CD4-positive, alpha-beta T cell (primary cell): ENCODE measurements around the gene CYP26C1. TPM values are rescaled to one million over a fixed set of nuclear protein-coding genes. Genes with fewer than 3 reads are reported as not detected.

Experiments
- ATAC-seq: fragments of 200-7000 bp; cut with Tn5 transposase; one replicate; pipeline ENCODE4 v1.10.0; 2022; ENCODE audit warnings: mild to moderate bottlenecking; ENCODE audit not compliant: poor library complexity
- CTCF ChIA-PET: fragments of 350-600 bp; sonication (Branson Sonifier 250); formaldehyde crosslinking; loops from one replicate; lab custom pipeline; 2021; ENCODE audit warnings: antibody characterized with exemption, inconsistent platforms; lab: Charles Lee
- POLR2A ChIA-PET: fragments of 350-600 bp; sonication (Branson Sonifier 250); formaldehyde crosslinking; loops from one replicate; lab custom pipeline; 2021; ENCODE audit warnings: antibody characterized with exemption, inconsistent platforms; lab: Charles Lee
- DNase-seq, 14 experiments: peaks; one replicate each; pipeline ENCODE4 v3.0.0-alpha.2; 2013 to 2020; ENCODE audit warnings: mixed read lengths in 2 of 14
- H3K27ac ChIP-seq, 2 donors: one replicate each; pipeline versions ENCODE4 v1.5.1 to v1.7.0; 2013; ENCODE audit warnings: low read length in 2 of 2, low read depth in 1 of 2, mild to moderate bottlenecking in 1 of 2
- H3K27me3 ChIP-seq, 2 experiments: 1 replicate in 1 of 2; 2 replicates in 1 of 2; pipeline versions ENCODE4 v1.6.1 to v1.7.0; 2013; ENCODE audit warnings: low read length in 2 of 2, control low read depth in 1 of 2, mild to moderate bottlenecking in 1 of 2, moderate library complexity in 1 of 2; ENCODE audit not compliant: insufficient read depth in 2 of 2, control insufficient read depth in 1 of 2
- H3K36me3 ChIP-seq: one replicate; pipeline ENCODE4 v1.6.1; 2013; ENCODE audit warnings: low read length, control low read depth; ENCODE audit not compliant: insufficient read depth
- H3K4me1 ChIP-seq: one replicate; pipeline ENCODE4 v1.6.1; 2013; ENCODE audit warnings: low read length, control low read depth; ENCODE audit not compliant: insufficient read depth
- H3K4me3 ChIP-seq: one replicate; pipeline ENCODE4 v1.5.1; 2013; ENCODE audit warnings: mild to moderate bottlenecking, low read length, moderate library complexity
- H3K9me3 ChIP-seq, 2 experiments: 1 replicate in 1 of 2; 2 replicates in 1 of 2; pipeline versions ENCODE4 v1.6.1 to v1.7.0; 2013; ENCODE audit warnings: low read length in 2 of 2, mild to moderate bottlenecking in 2 of 2, control low read depth in 1 of 2, moderate library complexity in 1 of 2; ENCODE audit not compliant: control insufficient read depth in 1 of 2, insufficient read depth in 1 of 2
- H3K27ac Mint-ChIP-seq: one replicate; pipeline ENCODE4 v1.8.0; 2020; ENCODE audit warnings: mixed read lengths
- H3K27me3 Mint-ChIP-seq: one replicate; pipeline ENCODE4 v1.8.0; 2021; ENCODE audit warnings: mixed read lengths
- H3K36me3 Mint-ChIP-seq: one replicate; pipeline ENCODE4 v1.8.0; 2021; ENCODE audit warnings: low read depth, mixed read lengths
- H3K4me1 Mint-ChIP-seq: one replicate; pipeline ENCODE4 v1.8.0; 2021; ENCODE audit warnings: low read depth, mixed read lengths
- H3K4me3 Mint-ChIP-seq: one replicate; pipeline ENCODE4 v1.8.0; 2020; ENCODE audit warnings: mild to moderate bottlenecking, mixed read lengths
- H3K9me3 Mint-ChIP-seq: one replicate; pipeline ENCODE4 v1.8.0; 2020; ENCODE audit warnings: mixed read lengths
- intact Hi-C, 2 experiments: fragments of 100-400 bp; cut with DNase I in 1 of 2; cut with micrococcal nuclease in 1 of 2; formaldehyde crosslinking; loops; one replicate each; pipeline versions ENCODE4 v1.15.1 to v1.9.0; 2023 to 2025; cut with DNase I, micrococcal nuclease
- total RNA-seq, 174 experiments: library from RNA in 2 of 174; stranded (reverse) in 2 of 174; gene quantifications; one replicate each; pipeline ENCODE4 v1.2.3 and lab custom pipeline; 2021 to 2026
- TF ChIP-seq, protein P1 (sequence below): fragments of 200-600 bp; IDR thresholded peaks from one replicate; pipeline ENCODE4 v1.8.0; 2022; ENCODE audit warnings: antibody characterized with exemption, mild to moderate bottlenecking

The CYP26C1 gene
- total RNA-seq, 2 experiments from 2014 or later, result 0.14 TPM; not detected in 1

DNA sequence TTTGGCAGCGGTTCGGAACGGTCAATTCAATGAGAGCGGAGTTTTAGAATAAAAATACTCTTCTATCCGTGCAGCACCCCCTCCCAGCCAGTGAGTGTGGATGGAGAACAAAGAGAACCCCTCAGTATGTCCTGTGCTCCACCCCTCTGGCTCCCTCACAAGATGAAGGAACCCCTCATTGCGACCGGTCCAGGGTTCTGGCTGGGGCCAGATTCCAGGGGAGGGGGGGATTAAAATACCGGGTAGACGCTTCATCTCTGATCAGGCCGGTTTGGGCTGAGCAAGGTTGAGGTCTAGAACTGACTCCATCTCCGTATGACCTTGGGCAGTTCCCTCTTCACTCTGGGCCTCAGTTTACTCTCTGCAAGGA is 5.9 kb downstream of the CYP26C1 start:
- H3K36me3 Mint-ChIP-seq, result no peaks in the 10 kb centered on the region
- peaks cover 37 to 70% of the 10 kb centered on the region in 2 experiments for H3K27me3 ChIP-seq
- H3K4me1 Mint-ChIP-seq, result peaks cover 53% of the 10 kb centered on the region
- no peak overlapping the region for H3K27ac Mint-ChIP-seq
- peaks cover 74% of the 10 kb centered on the region for H3K27me3 Mint-ChIP-seq
- no peak overlapping the region for H3K4me3 Mint-ChIP-seq
- H3K27ac ChIP-seq, result no peak overlapping the region
- ATAC-seq (no peak), DNase-seq (no peak)
- intact Hi-C loops, result no loop called here
- H3K4me3 ChIP-seq, result no peak overlapping the region
- ChIA-PET CTCF (no interaction called here), POLR2A (no interaction called here)
- H3K9me3 ChIP-seq, result peaks cover 0 to 5% of the 10 kb centered on the region in 2 experiments
- TF ChIP-seq, protein P1, sequence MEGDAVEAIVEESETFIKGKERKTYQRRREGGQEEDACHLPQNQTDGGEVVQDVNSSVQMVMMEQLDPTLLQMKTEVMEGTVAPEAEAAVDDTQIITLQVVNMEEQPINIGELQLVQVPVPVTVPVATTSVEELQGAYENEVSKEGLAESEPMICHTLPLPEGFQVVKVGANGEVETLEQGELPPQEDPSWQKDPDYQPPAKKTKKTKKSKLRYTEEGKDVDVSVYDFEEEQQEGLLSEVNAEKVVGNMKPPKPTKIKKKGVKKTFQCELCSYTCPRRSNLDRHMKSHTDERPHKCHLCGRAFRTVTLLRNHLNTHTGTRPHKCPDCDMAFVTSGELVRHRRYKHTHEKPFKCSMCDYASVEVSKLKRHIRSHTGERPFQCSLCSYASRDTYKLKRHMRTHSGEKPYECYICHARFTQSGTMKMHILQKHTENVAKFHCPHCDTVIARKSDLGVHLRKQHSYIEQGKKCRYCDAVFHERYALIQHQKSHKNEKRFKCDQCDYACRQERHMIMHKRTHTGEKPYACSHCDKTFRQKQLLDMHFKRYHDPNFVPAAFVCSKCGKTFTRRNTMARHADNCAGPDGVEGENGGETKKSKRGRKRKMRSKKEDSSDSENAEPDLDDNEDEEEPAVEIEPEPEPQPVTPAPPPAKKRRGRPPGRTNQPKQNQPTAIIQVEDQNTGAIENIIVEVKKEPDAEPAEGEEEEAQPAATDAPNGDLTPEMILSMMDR, result no peak
- H3K4me1 ChIP-seq, result peaks cover 10% of the 10 kb centered on the region
- H3K9me3 Mint-ChIP-seq, result no peaks in the 10 kb centered on the region
- H3K36me3 ChIP-seq, result no peaks in the 10 kb centered on the region

DNA sequence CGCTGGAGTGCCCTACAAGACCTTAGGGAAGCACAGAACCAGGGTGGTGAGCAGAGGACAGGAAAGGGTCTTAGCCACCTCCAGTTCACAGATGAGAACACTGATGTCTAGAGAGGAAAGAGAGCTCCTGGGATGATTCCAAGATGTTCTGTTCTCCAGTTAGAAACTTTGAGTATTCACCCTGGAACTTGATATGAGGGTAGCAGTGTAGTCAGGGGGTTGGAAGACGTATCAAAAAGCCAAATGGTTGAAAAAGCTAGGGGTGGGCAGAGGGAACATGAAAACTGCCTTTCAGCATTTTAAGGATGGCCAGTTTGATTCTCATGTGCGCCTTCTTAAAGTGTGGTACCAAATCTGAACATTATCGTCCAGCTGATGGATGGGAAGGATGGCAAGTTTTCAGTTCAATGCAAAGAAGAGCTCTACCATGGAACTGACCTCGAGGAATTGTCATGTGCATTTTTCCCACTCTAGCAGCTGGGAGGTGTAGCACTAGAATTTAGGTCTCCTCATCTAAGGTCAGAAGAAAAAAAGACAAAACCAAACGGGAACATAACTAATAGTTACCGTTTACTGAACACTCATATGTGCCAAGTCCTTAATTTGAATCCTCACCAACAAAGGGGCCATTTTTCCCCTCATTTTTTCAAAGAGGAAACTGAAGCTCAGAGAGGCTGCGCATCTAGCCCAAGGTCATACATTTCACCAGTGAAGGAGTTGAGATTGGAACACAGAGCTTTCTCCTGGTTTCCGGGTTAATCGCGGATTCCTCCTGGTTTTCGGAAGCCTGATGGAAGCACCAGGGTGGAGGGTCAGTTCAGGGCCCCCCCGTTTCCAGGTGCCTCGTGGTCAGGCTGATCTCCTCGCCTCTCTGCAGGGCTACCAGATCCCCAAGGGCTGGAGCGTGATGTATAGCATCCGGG is 7.1 kb downstream of the CYP26C1 start:
- DNase-seq, result no peak
- ChIA-PET CTCF (no interaction called here), POLR2A (no interaction called here)
- TF ChIP-seq, protein P1, result no peak
- no peak overlapping the region for H3K27ac ChIP-seq
- peaks cover 11% of the 10 kb centered on the region for H3K4me1 ChIP-seq
- H3K27ac Mint-ChIP-seq, result no peak overlapping the region
- intact Hi-C loops, result no loop called here
- peaks cover 82% of the 10 kb centered on the region for H3K27me3 Mint-ChIP-seq
- no peaks in the 10 kb centered on the region for H3K9me3 Mint-ChIP-seq
- no peak overlapping the region for H3K4me3 Mint-ChIP-seq
- H3K27me3 ChIP-seq, result peaks cover 44 to 82% of the 10 kb centered on the region in 2 experiments
- no peak overlapping the region for H3K4me3 ChIP-seq
- H3K4me1 Mint-ChIP-seq, result peaks cover 52% of the 10 kb centered on the region
- H3K36me3 Mint-ChIP-seq, result no peaks in the 10 kb centered on the region
- H3K9me3 ChIP-seq, result peaks cover 0 to 5% of the 10 kb centered on the region in 2 experiments
- no peak for ATAC-seq
- no peaks in the 10 kb centered on the region for H3K36me3 ChIP-seq

DNA sequence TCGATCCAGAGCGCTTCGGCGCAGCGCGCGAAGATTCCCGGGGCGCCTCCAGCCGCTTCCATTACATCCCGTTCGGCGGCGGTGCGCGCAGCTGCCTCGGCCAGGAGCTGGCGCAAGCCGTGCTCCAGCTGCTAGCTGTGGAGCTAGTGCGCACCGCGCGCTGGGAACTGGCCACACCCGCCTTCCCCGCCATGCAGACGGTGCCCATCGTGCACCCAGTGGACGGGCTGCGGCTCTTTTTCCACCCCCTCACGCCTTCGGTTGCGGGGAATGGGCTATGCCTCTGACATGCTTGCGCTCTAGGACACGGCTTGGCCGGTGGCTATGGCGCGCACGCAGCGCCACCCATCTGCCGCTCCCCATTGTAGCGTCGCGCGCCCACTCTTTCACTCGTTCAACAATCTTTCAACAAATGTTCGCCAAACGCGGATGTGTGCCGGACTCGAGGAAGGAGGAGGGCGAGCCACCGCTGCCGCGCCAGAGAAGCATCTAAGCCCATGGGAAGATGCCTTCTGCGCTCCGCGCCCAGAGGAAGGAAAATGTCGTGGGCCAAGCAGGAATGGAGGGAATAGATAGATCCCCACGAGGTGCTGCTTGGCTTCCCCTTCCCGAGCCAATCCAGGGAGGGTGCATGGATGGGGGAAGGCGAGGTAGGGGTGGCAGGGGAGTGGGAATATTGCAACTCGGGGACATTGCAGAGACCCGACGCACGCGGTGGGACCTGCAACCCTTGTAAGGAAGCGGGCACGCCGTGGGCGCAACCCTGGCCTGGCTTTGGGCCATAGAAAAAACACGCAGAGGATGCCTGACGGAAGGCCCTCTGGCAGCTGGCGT is 8.0 kb downstream of the CYP26C1 start:
- H3K9me3 ChIP-seq, result peaks cover 0 to 8% of the 10 kb centered on the region in 2 experiments
- no peak for DNase-seq
- ChIA-PET POLR2A (no interaction called here), CTCF (no interaction called here)
- no peaks in the 10 kb centered on the region for H3K36me3 Mint-ChIP-seq
- peaks cover 20% of the 10 kb centered on the region for H3K4me1 ChIP-seq
- intact Hi-C loops, result no loop called here
- peaks cover 50% of the 10 kb centered on the region for H3K4me1 Mint-ChIP-seq
- ATAC-seq, result no peak
- no peak overlapping the region for H3K4me3 ChIP-seq
- no peak overlapping the region for H3K27ac ChIP-seq
- peaks cover 53 to 88% of the 10 kb centered on the region in 2 experiments for H3K27me3 ChIP-seq
- H3K27me3 Mint-ChIP-seq, result peaks cover 82% of the 10 kb centered on the region
- H3K4me3 Mint-ChIP-seq, result no peak overlapping the region
- no peaks in the 10 kb centered on the region for H3K9me3 Mint-ChIP-seq
- no peaks in the 10 kb centered on the region for H3K36me3 ChIP-seq
- TF ChIP-seq, protein P1, result no peak
- no peak overlapping the region for H3K27ac Mint-ChIP-seq
